GM13976 (cell line): ENCODE measurements around the gene SERTAD1.

Source experiments
- DNase-seq: peaks from one replicate; pipeline ENCODE4 v3.0.0; 2012; ENCODE audit warnings: low spot score
- in situ Hi-C: fragments of 300-500 bp; cut with MboI; formaldehyde crosslinking; loops from one replicate; pipeline ENCODE4 v1.12.0; 2022; ENCODE audit warnings: low sequenced_read_pairs, mixed read lengths, inconsistent platforms; ENCODE audit not compliant: unreplicated experiment
- TF ChIP-seq, protein P1 (sequence below): IDR thresholded peaks from 2 replicates; pipeline ENCODE4 v1.5.1; 2012; ENCODE audit warnings: borderline replicate concordance, mild to moderate bottlenecking; ENCODE audit not compliant: insufficient read depth; ENCODE audit errors: extremely low read depth, missing control alignments, control extremely low read depth

Gene SERTAD1

DNA sequence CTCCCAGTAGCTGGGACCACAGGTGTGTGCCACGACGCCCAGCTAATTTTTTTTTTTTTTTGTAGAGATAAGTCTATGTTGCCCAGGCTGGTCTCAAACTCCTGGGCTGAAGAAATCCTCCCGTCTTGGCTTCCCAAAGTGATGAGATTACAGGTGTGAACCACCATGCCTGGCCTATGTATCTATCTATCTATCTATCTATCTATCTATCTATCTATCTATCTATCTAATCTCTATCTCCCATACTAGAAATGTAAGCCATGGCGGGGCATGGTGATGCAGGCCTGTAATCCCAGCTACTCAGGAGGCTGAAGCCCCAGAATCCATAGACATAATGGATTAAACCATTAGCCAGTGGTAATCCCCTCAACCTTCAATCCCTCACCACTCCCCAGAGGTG is 24.9 kb upstream of the SERTAD1 start:
- in situ Hi-C loops: no loop called here

DNA sequence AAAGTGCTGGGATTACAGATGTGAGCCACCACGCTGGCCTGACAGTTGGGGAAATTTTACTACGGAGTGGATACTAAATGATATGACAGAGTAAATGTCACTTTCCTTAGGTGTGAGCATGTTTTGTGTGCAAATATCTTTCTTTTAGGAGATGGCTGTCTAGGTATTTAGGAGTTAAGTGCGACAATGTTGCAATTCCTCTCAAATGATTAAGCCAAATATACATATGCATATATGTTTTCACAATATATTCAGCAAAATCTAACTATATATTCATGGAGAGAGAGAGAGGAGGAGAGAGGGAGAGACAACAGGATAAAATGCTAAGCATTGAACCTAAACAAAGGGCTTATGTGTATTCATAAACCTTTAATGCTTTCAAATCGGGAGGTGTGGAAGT is 23.7 kb upstream of the SERTAD1 start:
- no peak for DNase-seq
- in situ Hi-C loops: no loop called here
- TF ChIP-seq, protein P1, sequence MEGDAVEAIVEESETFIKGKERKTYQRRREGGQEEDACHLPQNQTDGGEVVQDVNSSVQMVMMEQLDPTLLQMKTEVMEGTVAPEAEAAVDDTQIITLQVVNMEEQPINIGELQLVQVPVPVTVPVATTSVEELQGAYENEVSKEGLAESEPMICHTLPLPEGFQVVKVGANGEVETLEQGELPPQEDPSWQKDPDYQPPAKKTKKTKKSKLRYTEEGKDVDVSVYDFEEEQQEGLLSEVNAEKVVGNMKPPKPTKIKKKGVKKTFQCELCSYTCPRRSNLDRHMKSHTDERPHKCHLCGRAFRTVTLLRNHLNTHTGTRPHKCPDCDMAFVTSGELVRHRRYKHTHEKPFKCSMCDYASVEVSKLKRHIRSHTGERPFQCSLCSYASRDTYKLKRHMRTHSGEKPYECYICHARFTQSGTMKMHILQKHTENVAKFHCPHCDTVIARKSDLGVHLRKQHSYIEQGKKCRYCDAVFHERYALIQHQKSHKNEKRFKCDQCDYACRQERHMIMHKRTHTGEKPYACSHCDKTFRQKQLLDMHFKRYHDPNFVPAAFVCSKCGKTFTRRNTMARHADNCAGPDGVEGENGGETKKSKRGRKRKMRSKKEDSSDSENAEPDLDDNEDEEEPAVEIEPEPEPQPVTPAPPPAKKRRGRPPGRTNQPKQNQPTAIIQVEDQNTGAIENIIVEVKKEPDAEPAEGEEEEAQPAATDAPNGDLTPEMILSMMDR: no peak

More for the DNA sequence above, 24.9 kb upstream of the SERTAD1 start:
- TF ChIP-seq, protein P1: no peak
- DNase-seq: no peak

DNA sequence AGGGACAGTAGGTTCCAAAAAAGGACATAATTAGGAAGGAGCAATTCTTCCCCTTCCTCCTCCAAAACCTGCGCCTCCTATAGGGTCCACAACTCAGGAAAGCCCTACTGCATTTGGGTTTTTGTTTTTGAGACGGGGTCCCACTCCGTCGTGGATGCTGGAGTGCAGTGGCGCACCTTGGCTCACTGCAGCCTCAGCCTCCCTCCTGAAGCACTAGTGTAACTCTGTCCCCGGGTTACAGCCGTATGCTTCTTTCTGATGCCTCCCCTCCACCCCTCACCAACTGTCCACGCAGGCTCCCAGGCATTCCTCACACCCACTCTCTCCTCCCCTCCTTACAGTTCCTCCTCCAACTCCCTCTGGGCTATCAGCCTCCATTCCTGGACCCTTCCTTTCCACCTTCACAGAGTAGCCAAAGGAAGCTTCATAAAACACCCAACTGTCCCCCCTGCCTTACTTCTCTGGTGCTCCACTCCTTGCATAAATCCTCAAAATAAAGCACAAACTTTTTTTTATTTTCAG is 20.5 kb upstream of the SERTAD1 start:
- TF ChIP-seq, protein P1: no peak
- DNase-seq: no peak
- in situ Hi-C loops: no loop called here

DNA sequence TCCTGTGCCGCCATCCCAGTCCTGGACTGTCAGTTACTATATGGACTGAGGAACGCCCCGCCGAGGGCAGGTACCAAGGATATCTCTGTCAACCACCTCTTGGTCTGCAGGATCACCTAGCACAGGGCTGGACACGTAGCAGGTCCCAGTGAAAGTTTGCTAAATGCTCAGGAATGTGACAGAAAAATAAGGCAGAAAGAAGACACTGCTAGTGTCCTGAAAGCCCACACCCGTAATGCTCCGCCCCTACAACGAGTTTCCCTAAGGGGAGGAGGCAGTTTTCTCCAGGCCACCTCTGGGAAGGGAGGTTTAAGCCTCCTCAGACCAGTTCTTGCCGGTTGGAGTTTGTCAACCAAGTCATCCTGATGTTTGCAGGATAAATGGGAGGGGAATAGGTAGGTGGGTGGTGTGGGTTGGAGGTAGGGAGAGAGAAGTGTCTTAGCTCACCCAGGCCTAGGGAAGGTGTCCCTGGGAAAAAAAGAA is 20.0 kb upstream of the SERTAD1 start:
- in situ Hi-C loops: no loop called here
- no peak for DNase-seq
- TF ChIP-seq, protein P1: no peak

DNA sequence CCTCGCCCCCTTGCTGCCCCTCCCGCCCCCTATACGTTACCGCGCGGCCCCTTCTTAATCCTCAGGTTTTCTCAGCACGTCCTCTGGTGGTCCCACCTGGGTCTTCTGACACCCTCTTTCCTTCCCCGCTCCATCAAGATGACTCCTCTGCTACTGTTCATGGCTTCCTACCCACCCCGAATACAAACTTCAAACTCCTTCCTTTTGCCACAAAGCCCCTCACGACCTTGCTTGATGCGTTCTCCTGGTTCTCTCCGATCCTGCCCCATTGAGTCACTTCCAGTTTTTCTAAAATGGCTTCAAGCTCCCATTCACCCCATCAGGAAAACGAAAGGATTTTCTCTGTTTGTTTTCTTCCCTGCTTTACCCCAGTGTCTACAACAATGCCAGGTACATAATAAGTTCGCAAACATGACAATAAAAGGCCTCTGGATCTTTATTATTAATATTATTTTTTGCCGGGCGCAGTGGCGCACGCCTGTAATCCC is 19.1 kb upstream of the SERTAD1 start:
- no peak for DNase-seq
- in situ Hi-C loops: no loop called here
- TF ChIP-seq, protein P1: no peak

DNA sequence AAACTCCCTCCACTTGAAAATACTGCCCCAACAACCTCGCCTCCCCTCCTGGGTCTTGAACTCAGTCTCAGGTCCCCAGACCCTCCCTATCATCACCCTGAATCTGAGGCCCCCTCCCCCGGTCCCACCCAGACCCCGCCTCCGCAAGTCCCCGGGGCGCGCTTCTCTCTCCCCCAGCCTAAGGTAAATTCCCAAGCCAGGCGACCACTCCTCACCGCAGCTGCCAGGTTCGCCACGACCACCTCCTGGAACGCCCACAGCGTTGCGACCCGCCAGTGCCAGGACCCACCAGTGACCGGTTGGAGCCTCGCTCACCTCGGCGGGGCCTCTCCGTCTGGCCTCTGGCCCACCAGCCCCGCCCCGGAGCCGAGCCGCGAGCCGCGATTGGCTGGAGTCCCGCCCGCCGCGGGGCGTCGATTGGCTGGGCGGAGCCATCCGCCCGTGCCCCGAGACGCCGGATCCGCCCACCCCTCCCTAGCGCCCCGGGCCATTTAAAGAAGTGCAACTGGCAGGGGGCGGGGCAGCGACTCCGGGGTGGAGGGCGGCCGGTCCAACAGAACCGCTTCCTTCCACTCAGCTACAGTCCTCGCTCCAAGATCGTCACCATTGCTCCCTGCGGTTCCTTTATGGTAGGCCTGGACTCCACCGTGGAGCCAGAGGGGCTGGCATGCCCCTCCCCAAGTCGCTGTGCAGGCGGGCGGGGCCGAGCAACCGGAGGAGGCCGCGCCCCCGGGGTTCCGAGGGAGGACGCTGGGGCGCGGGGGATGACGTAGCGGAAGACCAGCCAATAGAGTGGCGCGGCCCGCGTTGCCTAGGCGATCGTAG is 18.4 kb upstream of the SERTAD1 start, which contains the start of gene SERTAD3:
SERTAD3 (minus strand) TSS at position 336 of the 825 bp plus-strand sequence. CDS start 2,255 bp downstream, outside the sequence.
- DNase-seq: peak; percentile 97
- TF ChIP-seq, protein P1: no peak
- in situ Hi-C loops: no loop called here
